BE2C (cell line): ENCODE results near the gene MAPK4.

ENCODE experiments used
- DNase-seq: peaks from one replicate; pipeline ENCODE4 v3.0.0-alpha.2; 2020
- H3K27me3 ChIP-seq: fragments of 250-450 bp; sonication (Bioruptor Pico); 2 replicates; pipeline ENCODE4 v1.5.1; 2020; ENCODE audit warnings: mild to moderate bottlenecking
- H3K36me3 ChIP-seq: fragments of 250-450 bp; sonication (Bioruptor Pico); 2 replicates; pipeline ENCODE4 v1.5.1; 2020; ENCODE audit warnings: mild to moderate bottlenecking
- H3K4me1 ChIP-seq: fragments of 250-450 bp; sonication (Bioruptor Pico); 2 replicates; pipeline ENCODE4 v1.5.1; 2020
- H3K4me3 ChIP-seq: 2 replicates; pipeline ENCODE4 v1.5.1; 2011; ENCODE audit warnings: low read depth, low read length
- H3K9me3 ChIP-seq: fragments of 250-450 bp; sonication (Bioruptor Pico); 2 replicates; pipeline ENCODE4 v1.5.1; 2020
- CTCF ChIP-seq: IDR thresholded peaks from 2 replicates; pipeline ENCODE4 v1.5.1; 2012; ENCODE audit warnings: mild to moderate bottlenecking, low read depth, low read length

MAPK4 gene

GRCh38 chr18:50621366-50621765, 61.5 kb downstream of the MAPK4 start:
- no peak for TF ChIP-seq CTCF
- H3K9me3 ChIP-seq: no peaks in the 10 kb centered on the region
- no peaks in the 10 kb centered on the region for H3K4me1 ChIP-seq
- no peak for DNase-seq
- no peaks in the 10 kb centered on the region for H3K27me3 ChIP-seq
- H3K4me3 ChIP-seq: no peak overlapping the region
- no peaks in the 10 kb centered on the region for H3K36me3 ChIP-seq

GRCh38 chr18:50622320-50622719, 62.4 kb downstream of the MAPK4 start:
- TF ChIP-seq CTCF: no peak
- H3K9me3 ChIP-seq: no peaks in the 10 kb centered on the region
- no peaks in the 10 kb centered on the region for H3K27me3 ChIP-seq
- no peak for DNase-seq
- H3K4me1 ChIP-seq: no peaks in the 10 kb centered on the region
- H3K36me3 ChIP-seq: no peaks in the 10 kb centered on the region
- no peak overlapping the region for H3K4me3 ChIP-seq

- H3K4me3 ChIP-seq: no peak overlapping the region
- no peak for DNase-seq
- no peaks in the 10 kb centered on the region for H3K27me3 ChIP-seq
- no peaks in the 10 kb centered on the region for H3K9me3 ChIP-seq
- no peak for TF ChIP-seq CTCF
- H3K4me1 ChIP-seq: no peaks in the 10 kb centered on the region
- H3K36me3 ChIP-seq: no peaks in the 10 kb centered on the region
These were observed 63.0 kb downstream of the MAPK4 start for GRCh38 chr18:50622865-50623393.

GRCh38 chr18:50623694-50624352, 63.9 kb downstream of the MAPK4 start:
- Histone ChIP-seq H3K9me3 (no peaks in the 10 kb centered on the region), H3K4me3 (no peak overlapping the region), H3K27me3 (no peaks in the 10 kb centered on the region), H3K36me3 (no peaks in the 10 kb centered on the region), H3K4me1 (no peaks in the 10 kb centered on the region)
- no peak for TF ChIP-seq CTCF
- no peak for DNase-seq

GRCh38 chr18:50624981-50625380, 65.1 kb downstream of the MAPK4 start:
- no peaks in the 10 kb centered on the region for H3K27me3 ChIP-seq
- H3K4me3 ChIP-seq: no peak overlapping the region
- H3K9me3 ChIP-seq: no peaks in the 10 kb centered on the region
- no peaks in the 10 kb centered on the region for H3K36me3 ChIP-seq
- TF ChIP-seq CTCF: no peak
- no peak for DNase-seq
- H3K4me1 ChIP-seq: no peaks in the 10 kb centered on the region

- no peaks in the 10 kb centered on the region for H3K9me3 ChIP-seq
- no peak overlapping the region for H3K4me3 ChIP-seq
- no peaks in the 10 kb centered on the region for H3K27me3 ChIP-seq
- H3K36me3 ChIP-seq: no peaks in the 10 kb centered on the region
- no peak for DNase-seq
- no peaks in the 10 kb centered on the region for H3K4me1 ChIP-seq
- no peak for TF ChIP-seq CTCF
These were observed 66.4 kb downstream of the MAPK4 start for GRCh38 chr18:50626317-50626716.
